Non-pigmented ciliary epithelial cell (primary cell): Measurements from ENCODE around the gene VAV3.

Experiments used
- DNase-seq: peaks from one replicate; pipeline ENCODE4 v3.0.0-alpha.2; 2010; ENCODE audit warnings: low read depth

Gene VAV3

DNA sequence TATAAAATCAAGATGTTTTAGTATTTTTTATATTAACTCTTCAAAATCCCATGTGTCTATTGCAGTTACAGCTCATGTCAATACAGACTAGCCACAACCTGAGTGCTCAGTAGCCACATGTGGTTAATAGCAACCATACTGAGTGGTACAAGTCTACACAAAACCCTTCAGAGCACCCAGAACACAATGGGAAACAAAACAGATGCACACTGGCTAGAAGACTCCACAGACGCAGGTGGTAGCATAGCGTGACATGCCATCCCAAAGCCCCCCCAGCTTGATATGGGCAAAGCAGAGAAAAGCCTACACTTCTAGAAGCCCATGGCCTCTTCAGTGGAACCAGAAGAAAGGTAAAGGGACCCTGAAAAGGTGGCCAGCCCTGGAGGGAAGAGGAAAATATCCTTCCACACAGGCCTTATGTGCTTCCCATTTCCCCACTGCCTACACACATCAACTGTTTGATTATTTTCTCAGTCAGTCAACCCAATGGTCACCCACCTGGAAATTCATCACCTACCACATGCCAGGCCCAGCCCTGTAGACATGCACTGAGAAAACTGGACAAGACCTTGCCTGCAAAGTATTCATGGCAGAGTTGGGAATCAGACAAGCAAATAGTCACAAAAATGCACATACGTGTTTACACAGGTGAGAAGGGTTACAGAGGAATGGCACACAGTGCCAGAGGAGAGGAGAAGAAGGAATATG is 175.0 kb downstream of the VAV3 start:
- no peak for DNase-seq

GRCh38 chr1:107788206-107789202 is 176.5 kb downstream of the VAV3 start:
- no peak for DNase-seq

- no peak for DNase-seq
These were observed 177.7 kb downstream of the VAV3 start for GRCh38 chr1:107787299-107787698.

GRCh38 chr1:107786203-107786845 is 178.7 kb downstream of the VAV3 start:
- no peak for DNase-seq

- DNase-seq, result no peak
These were observed 179.3 kb downstream of the VAV3 start for GRCh38 chr1:107785496-107786202.

DNA sequence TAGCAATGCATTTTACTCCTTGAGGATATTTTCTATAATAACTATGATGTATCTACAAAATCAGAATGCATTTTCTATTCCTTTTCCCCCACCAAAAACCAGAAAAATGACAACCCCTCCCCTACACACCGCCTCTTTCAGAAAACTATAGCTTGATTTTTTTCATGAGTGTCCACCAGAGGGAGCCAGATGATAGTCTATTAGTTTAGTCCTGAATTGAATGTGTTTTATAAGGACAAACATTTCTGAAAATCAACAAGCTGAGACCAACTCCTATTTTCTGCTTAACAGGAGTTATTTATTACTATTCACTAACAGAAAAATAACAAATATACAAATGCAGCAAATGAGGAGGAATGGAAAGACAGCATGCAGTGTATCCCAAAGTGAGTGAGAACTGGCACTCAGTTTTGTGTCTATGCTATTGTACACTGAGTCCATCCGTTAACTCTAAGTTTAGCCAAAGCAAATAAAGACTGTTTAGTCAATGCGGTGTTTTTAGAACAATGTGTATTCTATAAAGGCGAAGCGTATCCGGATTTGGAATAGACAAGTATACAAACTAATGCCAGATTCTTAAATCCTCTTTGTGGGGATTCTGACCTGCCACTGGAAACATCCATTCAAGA is 182.6 kb downstream of the VAV3 start:
- peak; percentile 13 for DNase-seq

GRCh38 chr1:107781245-107781644 is 183.7 kb downstream of the VAV3 start:
- DNase-seq, result no peak

DNA sequence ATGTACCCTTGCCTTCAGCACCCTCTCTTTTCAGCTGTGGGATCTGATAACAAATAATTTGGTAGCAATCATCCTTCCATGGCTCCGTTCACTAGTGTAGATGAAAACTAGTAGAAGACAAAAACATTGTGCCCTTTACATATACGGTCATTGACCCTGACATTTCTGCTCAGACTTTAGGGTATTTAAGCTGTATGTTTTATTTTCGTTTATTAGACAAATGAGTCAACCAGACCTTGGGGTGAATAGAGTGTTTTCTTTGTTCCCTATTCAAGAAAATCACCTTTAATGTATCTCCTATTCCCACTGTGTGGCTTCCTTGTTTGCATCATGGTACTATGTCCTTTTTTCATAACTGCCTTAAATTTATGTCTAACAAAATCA is 187.3 kb downstream of the VAV3 start:
- no peak for DNase-seq

DNA sequence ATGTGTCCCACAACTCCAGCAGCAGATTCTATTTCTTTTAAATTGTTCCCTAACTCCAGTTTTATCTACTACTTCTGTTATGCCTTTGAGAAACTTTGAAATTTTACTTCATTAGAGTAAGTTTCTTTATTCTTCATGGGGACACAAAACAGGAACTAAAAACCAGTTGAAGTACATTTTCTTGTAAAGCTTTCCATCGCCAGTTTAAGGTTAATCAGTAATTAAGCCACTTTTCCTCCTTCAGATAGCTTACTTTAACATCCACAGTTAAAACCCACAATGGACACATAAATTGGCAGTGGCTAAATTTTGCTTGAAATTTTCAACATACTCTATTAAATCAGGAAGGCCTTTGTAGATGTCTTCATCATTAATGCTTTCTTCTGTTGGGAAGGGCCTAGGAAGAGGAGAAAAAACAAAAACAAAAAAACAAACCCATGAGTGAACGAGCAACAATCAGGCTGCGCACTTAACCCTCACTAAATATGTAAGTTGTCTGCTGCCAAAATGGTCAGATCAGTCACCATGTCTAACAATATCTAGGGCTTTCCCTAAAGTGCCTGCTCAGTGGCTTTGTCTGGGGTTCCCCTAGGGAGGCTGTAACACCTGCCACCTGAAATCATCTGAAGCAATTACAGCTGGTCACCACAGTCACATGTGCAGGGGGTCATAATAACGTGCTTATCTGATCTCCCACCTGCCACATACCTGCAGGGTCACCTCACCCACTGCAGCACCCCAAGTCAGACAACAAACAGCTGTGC is 187.9 kb downstream of the VAV3 start:
- DNase-seq, result no peak

- DNase-seq, result no peak
These were observed 193.6 kb downstream of the VAV3 start for GRCh38 chr1:107771377-107771776.

DNA sequence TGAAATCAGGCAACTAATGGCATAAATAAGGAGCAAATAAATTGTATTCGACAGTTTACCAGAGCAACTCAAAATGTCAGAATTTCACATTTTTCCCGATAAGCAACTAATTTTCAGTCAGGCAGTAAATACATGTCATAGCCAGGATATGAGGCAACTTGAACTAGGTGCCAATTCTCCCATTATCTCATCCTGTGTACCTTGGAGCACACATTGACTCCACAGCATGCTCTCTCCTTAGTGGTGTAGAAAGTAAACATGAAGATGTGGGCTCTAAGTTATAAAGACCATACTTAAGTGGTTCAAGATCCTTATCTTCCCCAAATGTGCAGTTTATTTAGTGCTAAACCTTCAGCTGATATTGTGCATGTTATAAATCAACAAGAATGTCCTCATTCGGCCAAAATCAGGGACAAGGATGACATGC is 197.8 kb downstream of the VAV3 start:
- DNase-seq, result no peak

GRCh38 chr1:107766533-107766932 is 198.4 kb downstream of the VAV3 start:
- no peak for DNase-seq

DNA sequence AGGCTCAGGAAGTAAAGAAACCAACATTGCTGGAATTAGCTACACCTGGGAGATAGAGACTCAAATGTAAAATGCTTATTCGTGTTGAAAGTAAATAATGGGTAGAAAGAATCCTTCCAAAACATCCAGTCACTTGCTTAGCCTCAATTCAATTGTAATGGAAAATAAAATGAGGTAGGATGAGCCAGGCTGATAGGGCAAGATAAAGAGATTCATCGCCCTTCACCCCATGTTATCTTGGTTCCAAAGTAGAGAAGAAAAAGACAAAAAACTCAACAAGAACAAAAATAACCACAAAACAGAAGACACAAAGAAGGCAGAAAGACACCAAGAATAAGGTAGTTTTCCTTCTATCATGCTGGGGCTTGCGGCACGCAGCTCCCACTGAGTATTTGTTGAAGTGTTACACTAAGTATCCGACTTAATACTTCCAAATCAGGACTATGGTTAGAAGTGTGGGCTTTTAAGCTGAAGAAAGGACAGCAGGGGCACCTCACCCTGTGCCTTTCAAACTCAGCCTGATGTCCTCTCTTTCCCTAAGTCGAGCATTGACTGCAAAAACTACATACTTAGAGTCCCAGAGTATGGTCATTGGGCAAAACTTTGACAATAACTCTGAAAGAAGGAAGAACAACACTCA is 202.1 kb downstream of the VAV3 start:
- no peak for DNase-seq

- no peak for DNase-seq
These were observed 204.9 kb downstream of the VAV3 start for GRCh38 chr1:107760065-107760464.

DNA sequence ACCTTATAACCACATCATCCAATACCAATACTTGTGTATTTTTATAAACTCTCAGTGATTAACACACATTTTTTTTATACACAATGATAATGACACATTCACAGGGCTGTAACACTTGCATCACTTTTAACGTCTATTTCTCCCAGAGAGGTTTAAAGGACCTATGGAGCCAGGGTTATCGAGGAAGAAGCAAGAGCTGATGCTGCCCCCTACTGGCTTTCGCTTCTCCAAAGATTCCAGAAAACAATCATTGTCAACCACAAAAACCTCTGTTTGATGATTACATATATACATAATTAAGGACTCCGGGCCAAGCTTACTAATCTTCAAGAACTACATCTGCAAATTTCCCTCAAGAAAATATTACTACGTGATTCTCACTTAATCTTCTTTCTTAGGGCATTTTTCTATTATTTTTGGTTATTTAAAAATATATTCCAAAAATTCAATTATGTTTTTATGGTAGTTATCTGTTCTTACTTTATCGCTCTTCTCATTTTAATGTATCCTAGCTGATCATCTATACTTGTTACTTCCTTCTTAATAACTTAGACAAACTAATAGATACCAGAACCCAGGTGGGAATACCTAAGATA is 214.5 kb downstream of the VAV3 start:
- DNase-seq, result no peak

- no peak for DNase-seq
These were observed 216.4 kb downstream of the VAV3 start for GRCh38 chr1:107748531-107748930.

- no peak for DNase-seq
These were observed 223.7 kb downstream of the VAV3 start for GRCh38 chr1:107741242-107741641.

- DNase-seq, result no peak
These were observed 224.4 kb downstream of the VAV3 start for GRCh38 chr1:107740579-107740978.

DNA sequence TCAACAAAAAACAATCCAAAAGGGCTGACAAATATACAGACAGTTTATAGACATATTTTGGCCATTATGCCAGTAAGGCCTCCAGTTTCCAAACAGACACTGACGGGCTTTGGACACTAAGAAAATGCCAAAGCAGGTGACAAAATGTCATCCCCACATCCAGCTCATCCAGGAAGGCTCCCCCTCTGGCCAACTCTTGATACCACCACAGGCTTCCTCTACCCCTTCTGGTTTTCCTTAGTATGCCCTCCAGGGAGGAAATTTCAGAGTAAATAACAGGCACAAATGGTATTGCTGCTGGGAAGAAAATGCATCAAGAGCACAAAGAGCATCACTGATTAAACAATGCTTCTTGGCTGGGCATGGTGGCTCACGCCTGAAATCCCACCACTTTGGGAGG is 225.3 kb downstream of the VAV3 start:
- no peak for DNase-seq

- no peak for DNase-seq
These were observed 225.8 kb downstream of the VAV3 start for GRCh38 chr1:107739201-107739600.
